ENCODE results near the gene RRP1.

RRP1 gene

GRCh38 chr21:43793243-43793642 is 3.9 kb downstream of the RRP1 start:
- Histone ChIP-seq H3K4me1 (ENCODE audit: control insufficient read depth, insufficient read depth, low read length) (peaks cover 15% of the 10 kb centered on the region), H3K27me3 (ENCODE audit: control insufficient read depth in 1 of 2, insufficient read depth in 2 of 2, low read length in 2 of 2) (no peaks in the 10 kb centered on the region), H3K9ac (ENCODE audit: low read length in 2 of 2) (no peak overlapping the region), H3K27ac (ENCODE audit: low read length) (no peak overlapping the region), H3K36me3 (ENCODE audit: control insufficient read depth in 2 of 2, insufficient read depth in 2 of 2, low read length in 2 of 2) (peaks cover 53 to 56% of the 10 kb centered on the region in 2 donors), H3K9me3 (ENCODE audit: control insufficient read depth in 2 of 2, low read length in 2 of 2) (no peaks in the 10 kb centered on the region), H3K4me3 (ENCODE audit: low read length in 2 of 2) (no peak overlapping the region)

- H3K27ac ChIP-seq (ENCODE audit: low read length), result no peak overlapping the region
- H3K4me1 ChIP-seq (ENCODE audit: control insufficient read depth, insufficient read depth, low read length), result peaks cover 13% of the 10 kb centered on the region
- peaks cover 57 to 64% of the 10 kb centered on the region in 2 donors for H3K36me3 ChIP-seq (ENCODE audit: control insufficient read depth in 2 of 2, insufficient read depth in 2 of 2, low read length in 2 of 2)
- no peaks in the 10 kb centered on the region for H3K9me3 ChIP-seq (ENCODE audit: control insufficient read depth in 2 of 2, low read length in 2 of 2)
- H3K9ac ChIP-seq (ENCODE audit: low read length in 2 of 2), result no peak overlapping the region
- no peak overlapping the region for H3K4me3 ChIP-seq (ENCODE audit: low read length in 2 of 2)
- no peaks in the 10 kb centered on the region for H3K27me3 ChIP-seq (ENCODE audit: control insufficient read depth in 1 of 2, insufficient read depth in 2 of 2, low read length in 2 of 2)
These were observed 4.9 kb downstream of the RRP1 start for GRCh38 chr21:43794311-43794710.

DNA sequence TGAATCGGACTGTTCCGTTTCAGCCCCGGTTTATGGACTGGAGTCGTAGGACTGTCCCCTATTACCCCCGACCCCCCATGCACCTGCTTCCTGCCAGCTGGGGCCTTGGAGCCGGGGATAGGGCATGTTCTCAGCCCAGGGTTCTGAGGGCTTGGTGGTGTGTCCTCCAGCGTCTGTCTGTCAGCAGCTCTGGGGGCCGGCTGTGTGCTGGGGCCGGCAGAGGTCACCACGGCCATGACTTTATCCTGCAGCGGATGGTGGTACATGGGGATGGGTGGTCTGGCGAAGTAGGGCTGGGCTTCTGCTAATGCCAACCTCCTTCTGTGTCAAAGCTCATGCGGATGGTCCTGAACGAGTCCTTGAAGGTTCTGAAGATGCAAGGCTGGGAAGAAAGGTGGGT is 5.5 kb downstream of the RRP1 start:
- Histone ChIP-seq H3K4me1 (ENCODE audit: control insufficient read depth, insufficient read depth, low read length) (peaks cover 11% of the 10 kb centered on the region), H3K9ac (ENCODE audit: low read length in 2 of 2) (no peak overlapping the region), H3K9me3 (ENCODE audit: control insufficient read depth in 2 of 2, low read length in 2 of 2) (no peaks in the 10 kb centered on the region), H3K36me3 (ENCODE audit: control insufficient read depth in 2 of 2, insufficient read depth in 2 of 2, low read length in 2 of 2) (peaks cover 57 to 69% of the 10 kb centered on the region in 2 donors), H3K27ac (ENCODE audit: low read length) (no peak overlapping the region), H3K4me3 (ENCODE audit: low read length in 2 of 2) (no peak overlapping the region), H3K27me3 (ENCODE audit: control insufficient read depth in 1 of 2, insufficient read depth in 2 of 2, low read length in 2 of 2) (no peaks in the 10 kb centered on the region)

DNA sequence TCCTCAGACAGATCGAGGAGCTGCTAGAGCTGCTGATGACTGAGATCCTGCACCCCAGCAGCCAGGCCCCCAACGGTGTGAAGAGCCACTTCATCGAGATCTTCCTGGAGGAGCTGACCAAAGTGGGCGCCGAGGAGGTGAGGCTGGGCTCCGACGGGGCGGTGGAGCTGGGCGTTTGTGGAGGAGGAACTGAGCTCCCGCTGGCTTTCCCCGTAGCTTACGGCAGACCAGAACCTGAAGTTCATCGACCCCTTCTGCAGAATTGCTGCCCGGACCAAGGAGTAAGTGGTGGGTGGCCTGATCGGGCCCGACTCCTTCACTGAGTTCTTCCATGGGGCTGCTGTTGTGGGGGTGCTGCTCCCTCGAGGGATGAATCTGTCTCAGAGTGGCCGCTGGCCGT is 8.0 kb downstream of the RRP1 start:
- peaks cover 68 to 75% of the 10 kb centered on the region in 2 donors for H3K36me3 ChIP-seq (ENCODE audit: control insufficient read depth in 2 of 2, insufficient read depth in 2 of 2, low read length in 2 of 2)

GRCh38 chr21:43797925-43798715 is 8.7 kb downstream of the RRP1 start:
- Histone ChIP-seq H3K27ac (ENCODE audit: low read length) (no peak overlapping the region), H3K4me1 (ENCODE audit: control insufficient read depth, insufficient read depth, low read length) (no peaks in the 10 kb centered on the region), H3K36me3 (ENCODE audit: control insufficient read depth in 2 of 2, insufficient read depth in 2 of 2, low read length in 2 of 2) (peaks cover 61 to 74% of the 10 kb centered on the region in 2 donors), H3K4me3 (ENCODE audit: low read length in 2 of 2) (no peak overlapping the region), H3K27me3 (ENCODE audit: control insufficient read depth in 1 of 2, insufficient read depth in 2 of 2, low read length in 2 of 2) (no peaks in the 10 kb centered on the region), H3K9me3 (ENCODE audit: control insufficient read depth in 2 of 2, low read length in 2 of 2) (no peaks in the 10 kb centered on the region), H3K9ac (ENCODE audit: low read length in 2 of 2) (no peak overlapping the region)

More for the DNA sequence above, 8.0 kb downstream of the RRP1 start:
- no peak overlapping the region for H3K4me3 ChIP-seq (ENCODE audit: low read length in 2 of 2)
- H3K4me1 ChIP-seq (ENCODE audit: control insufficient read depth, insufficient read depth, low read length), result no peaks in the 10 kb centered on the region
- no peak overlapping the region for H3K27ac ChIP-seq (ENCODE audit: low read length)
- no peak overlapping the region for H3K9ac ChIP-seq (ENCODE audit: low read length in 2 of 2)
- no peaks in the 10 kb centered on the region for H3K27me3 ChIP-seq (ENCODE audit: control insufficient read depth in 1 of 2, insufficient read depth in 2 of 2, low read length in 2 of 2)
- no peaks in the 10 kb centered on the region for H3K9me3 ChIP-seq (ENCODE audit: control insufficient read depth in 2 of 2, low read length in 2 of 2)

- H3K9ac ChIP-seq (ENCODE audit: low read length in 2 of 2), result no peak overlapping the region
- no peaks in the 10 kb centered on the region for H3K4me1 ChIP-seq (ENCODE audit: control insufficient read depth, insufficient read depth, low read length)
- H3K9me3 ChIP-seq (ENCODE audit: control insufficient read depth in 2 of 2, low read length in 2 of 2), result no peaks in the 10 kb centered on the region
- H3K36me3 ChIP-seq (ENCODE audit: control insufficient read depth in 2 of 2, insufficient read depth in 2 of 2, low read length in 2 of 2), result peaks cover 50 to 68% of the 10 kb centered on the region in 2 donors
- no peak overlapping the region for H3K27ac ChIP-seq (ENCODE audit: low read length)
- no peaks in the 10 kb centered on the region for H3K27me3 ChIP-seq (ENCODE audit: control insufficient read depth in 1 of 2, insufficient read depth in 2 of 2, low read length in 2 of 2)
- H3K4me3 ChIP-seq (ENCODE audit: low read length in 2 of 2), result no peak overlapping the region
These were observed 10.0 kb downstream of the RRP1 start for GRCh38 chr21:43799301-43799840.

DNA sequence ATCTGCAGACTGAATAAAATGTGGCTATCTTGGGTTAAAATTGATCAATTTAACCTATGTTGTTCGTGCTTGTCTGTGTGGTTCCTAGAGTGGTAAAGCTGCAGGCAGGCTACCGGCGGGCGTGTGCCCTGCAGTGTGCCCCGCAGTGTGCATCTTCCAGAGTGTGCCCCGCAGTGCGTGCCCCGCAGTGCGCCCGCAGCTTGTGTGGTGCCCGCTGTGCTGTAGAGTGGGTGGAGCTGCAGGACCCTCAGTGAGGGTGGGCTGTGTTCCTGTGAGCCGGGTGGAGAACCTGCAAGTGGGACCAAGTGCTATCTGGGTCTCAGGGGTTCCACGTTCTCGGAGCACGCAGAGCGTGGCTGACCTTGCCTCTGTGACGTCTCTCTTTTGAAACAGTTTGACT is 10.7 kb downstream of the RRP1 start:
- no peaks in the 10 kb centered on the region for H3K27me3 ChIP-seq (ENCODE audit: control insufficient read depth in 1 of 2, insufficient read depth in 2 of 2, low read length in 2 of 2)
- no peak overlapping the region for H3K4me3 ChIP-seq (ENCODE audit: low read length in 2 of 2)
- H3K27ac ChIP-seq (ENCODE audit: low read length), result no peak overlapping the region
- H3K4me1 ChIP-seq (ENCODE audit: control insufficient read depth, insufficient read depth, low read length), result no peaks in the 10 kb centered on the region
- H3K9ac ChIP-seq (ENCODE audit: low read length in 2 of 2), result no peak overlapping the region
- no peaks in the 10 kb centered on the region for H3K9me3 ChIP-seq (ENCODE audit: control insufficient read depth in 2 of 2, low read length in 2 of 2)
- peaks cover 50 to 62% of the 10 kb centered on the region in 2 donors for H3K36me3 ChIP-seq (ENCODE audit: control insufficient read depth in 2 of 2, insufficient read depth in 2 of 2, low read length in 2 of 2)

DNA sequence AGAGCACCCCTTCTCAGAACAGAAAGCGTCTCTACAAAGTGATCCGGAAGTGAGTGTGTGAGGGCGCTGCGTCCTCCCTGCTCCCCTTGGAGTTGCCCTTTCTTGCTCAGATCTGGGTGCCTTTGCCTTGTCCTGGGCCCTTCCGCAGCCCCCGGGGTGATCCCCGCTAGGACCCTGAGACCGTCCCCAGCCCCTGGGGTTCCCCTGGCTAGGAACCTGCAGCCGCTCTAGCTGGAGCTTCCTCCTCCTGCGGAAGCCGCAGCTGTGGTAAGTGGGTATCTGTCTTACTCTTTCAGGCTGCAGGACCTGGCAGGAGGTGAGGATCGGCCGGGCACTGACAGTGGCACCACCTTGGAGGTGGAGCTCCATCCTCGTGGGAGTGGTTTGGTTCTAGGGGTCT is 11.2 kb downstream of the RRP1 start:
- H3K36me3 ChIP-seq (ENCODE audit: control insufficient read depth in 2 of 2, insufficient read depth in 2 of 2, low read length in 2 of 2), result peaks cover 46 to 62% of the 10 kb centered on the region in 2 donors
- H3K4me3 ChIP-seq (ENCODE audit: low read length in 2 of 2), result no peak overlapping the region
- H3K27ac ChIP-seq (ENCODE audit: low read length), result no peak overlapping the region
- no peaks in the 10 kb centered on the region for H3K4me1 ChIP-seq (ENCODE audit: control insufficient read depth, insufficient read depth, low read length)
- H3K9ac ChIP-seq (ENCODE audit: low read length in 2 of 2), result no peak overlapping the region
- no peaks in the 10 kb centered on the region for H3K27me3 ChIP-seq (ENCODE audit: control insufficient read depth in 1 of 2, insufficient read depth in 2 of 2, low read length in 2 of 2)
- no peaks in the 10 kb centered on the region for H3K9me3 ChIP-seq (ENCODE audit: control insufficient read depth in 2 of 2, low read length in 2 of 2)

DNA sequence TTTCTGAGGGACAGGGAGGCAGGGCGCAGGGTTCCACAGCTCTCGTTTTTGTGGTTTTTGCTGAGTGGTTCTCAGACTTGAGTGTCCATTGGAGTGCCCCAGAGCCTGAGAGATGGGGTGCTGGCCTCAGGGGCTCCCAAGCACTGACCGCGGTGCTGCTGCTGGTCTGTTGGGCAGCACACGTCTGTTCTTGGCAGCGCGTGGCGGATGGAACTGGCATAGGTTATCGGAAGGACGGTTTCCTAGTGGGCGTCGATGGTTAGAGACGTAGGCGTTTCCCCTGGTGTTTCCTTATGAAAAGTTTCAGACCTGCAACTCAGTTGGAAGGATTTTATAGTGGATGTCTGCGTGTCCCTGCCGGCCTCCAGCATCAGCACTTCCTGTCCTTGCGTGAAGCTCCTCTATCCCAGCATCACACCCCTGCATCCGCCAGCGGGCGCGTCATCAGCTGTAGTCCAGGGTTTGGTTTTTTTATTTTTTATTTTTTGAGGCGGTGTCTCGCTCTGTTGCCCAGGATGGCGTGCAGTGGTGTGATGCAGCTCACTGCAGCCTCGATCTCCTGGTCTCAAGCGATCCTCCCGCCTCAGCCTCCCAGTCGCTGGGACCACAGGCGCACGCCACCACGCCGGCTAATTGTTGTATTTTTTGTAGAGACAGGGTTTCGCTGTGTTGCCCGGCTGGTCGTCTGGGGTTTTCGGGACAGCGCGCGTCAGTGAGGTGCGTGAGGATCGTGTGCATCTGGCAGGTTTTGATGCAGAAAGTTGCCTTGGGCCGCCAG is 11.8 kb downstream of the RRP1 start:
- Histone ChIP-seq H3K4me3 (ENCODE audit: low read length in 2 of 2) (no peak overlapping the region), H3K4me1 (ENCODE audit: control insufficient read depth, insufficient read depth, low read length) (no peaks in the 10 kb centered on the region), H3K27ac (ENCODE audit: low read length) (no peak overlapping the region), H3K9ac (ENCODE audit: low read length in 2 of 2) (no peak overlapping the region), H3K9me3 (ENCODE audit: control insufficient read depth in 2 of 2, low read length in 2 of 2) (no peaks in the 10 kb centered on the region), H3K27me3 (ENCODE audit: control insufficient read depth in 1 of 2, insufficient read depth in 2 of 2, low read length in 2 of 2) (no peaks in the 10 kb centered on the region), H3K36me3 (ENCODE audit: control insufficient read depth in 2 of 2, insufficient read depth in 2 of 2, low read length in 2 of 2) (peaks cover 40 to 61% of the 10 kb centered on the region in 2 donors)

DNA sequence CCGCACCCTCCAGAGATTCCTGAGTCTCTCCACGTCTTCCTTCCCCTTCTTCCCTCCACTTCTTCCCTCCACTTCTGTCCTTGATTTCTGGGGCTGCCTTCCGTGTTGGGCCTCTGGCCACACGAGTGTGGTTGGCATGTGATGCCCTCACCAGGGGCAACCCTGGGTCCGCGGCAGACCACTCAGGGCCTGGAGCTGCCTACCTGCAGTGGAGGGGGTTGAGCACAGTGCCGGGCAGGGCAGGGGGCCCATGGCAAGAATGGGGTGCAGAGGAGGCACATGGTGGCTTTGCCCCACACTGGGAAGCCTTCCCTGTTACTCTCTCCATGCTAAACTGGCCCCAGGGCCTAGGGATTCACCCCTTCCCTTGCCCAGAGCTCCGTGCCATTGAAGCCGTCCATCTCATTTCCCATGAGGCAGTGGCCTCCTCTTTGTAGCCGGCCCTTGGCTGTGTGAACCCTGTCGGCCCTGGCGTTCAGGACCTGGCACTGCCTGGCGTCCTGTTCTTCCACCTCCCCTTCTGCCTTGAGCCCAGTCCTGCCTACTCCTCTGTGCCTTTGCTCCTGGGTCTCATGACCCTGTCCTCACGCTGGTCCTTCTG is 13.4 kb downstream of the RRP1 start:
- H3K27ac ChIP-seq (ENCODE audit: low read length), result no peak overlapping the region
- H3K27me3 ChIP-seq (ENCODE audit: control insufficient read depth in 1 of 2, insufficient read depth in 2 of 2, low read length in 2 of 2), result no peaks in the 10 kb centered on the region
- peaks cover 25 to 47% of the 10 kb centered on the region in 2 donors for H3K36me3 ChIP-seq (ENCODE audit: control insufficient read depth in 2 of 2, insufficient read depth in 2 of 2, low read length in 2 of 2)
- no peak overlapping the region for H3K4me3 ChIP-seq (ENCODE audit: low read length in 2 of 2)
- no peak overlapping the region for H3K9ac ChIP-seq (ENCODE audit: low read length in 2 of 2)
- no peaks in the 10 kb centered on the region for H3K4me1 ChIP-seq (ENCODE audit: control insufficient read depth, insufficient read depth, low read length)
- no peaks in the 10 kb centered on the region for H3K9me3 ChIP-seq (ENCODE audit: control insufficient read depth in 2 of 2, low read length in 2 of 2)
